ENCODE measurements around the gene SNED1.

- no peak for TF ChIP-seq EZH2 (IDR thresholded peaks at IDR 0.05)
- no peak for TF ChIP-seq FOXP2 (optimal IDR thresholded peaks at IDR 0.05; ENCODE audit: control extremely low read depth, extremely low read length, insufficient read depth)
Measured at GRCh38 chr2:240966457-240966905, 31.9 kb upstream of the SNED1 start.
